Esophagus muscularis mucosa (tissue), 4 donors: ENCODE results near the gene GRM4. TPM values are rescaled to one million over a fixed set of nuclear protein-coding genes. Genes with fewer than 3 reads are reported as not detected.

ENCODE experiments used
- DNase-seq: peaks from one replicate; pipeline ENCODE4 v3.0.0-alpha.2; 2017; ENCODE audit errors: extremely low spot score
- H3K27ac ChIP-seq, 4 donors: fragments of 200-600 bp; sonication (generic); replicated peaks in 1 of 4; 1 replicate in 3 of 4; 2 replicates in 1 of 4; pipeline ENCODE4 v1.5.1; 2016 to 2019; ENCODE audit warnings: mild to moderate bottlenecking in 1 of 4
- H3K27me3 ChIP-seq, 4 donors: fragments of 200-600 bp; sonication (generic); one replicate each; pipeline versions ENCODE4 v1.5.1 to v1.6.0; 2016 to 2019
- H3K36me3 ChIP-seq, 4 donors: fragments of 200-600 bp; sonication (generic); one replicate each; pipeline ENCODE4 v1.5.1; 2016 to 2019
- H3K4me1 ChIP-seq, 4 donors: fragments of 200-600 bp; sonication (generic); one replicate each; pipeline ENCODE4 v1.5.1; 2016 to 2019
- H3K4me3 ChIP-seq, 4 donors: fragments of 200-600 bp; sonication (generic); 1 replicate in 2 of 4; 2 replicates in 2 of 4; pipeline ENCODE4 v1.5.1; 2016 to 2019; ENCODE audit warnings: mild to moderate bottlenecking in 4 of 4, moderate library complexity in 1 of 4
- H3K9me3 ChIP-seq, 4 donors: fragments of 200-600 bp; sonication (generic); 1 replicate in 3 of 4; 2 replicates in 1 of 4; pipeline ENCODE4 v1.5.1; 2016 to 2019
- CTCF ChIP-seq, 3 experiments: fragments of 200-600 bp in 2 of 3; fragments of 450-650 bp in 1 of 3; sonication (generic) in 2 of 3; IDR thresholded peaks; one replicate each; pipeline ENCODE4 v1.5.1; 2017 to 2019; ENCODE audit warnings: antibody characterized with exemption in 3 of 3, mild to moderate bottlenecking in 2 of 3, moderate library complexity in 1 of 3
- EP300 ChIP-seq: sonication (generic); formaldehyde crosslinking; IDR thresholded peaks from one replicate; pipeline ENCODE4 v1.6.1; 2017; ENCODE audit warnings: antibody characterized with exemption
- POLR2A ChIP-seq: fragments of 450-650 bp; IDR thresholded peaks from one replicate; pipeline ENCODE4 v1.6.1; 2017; ENCODE audit warnings: antibody characterized with exemption, moderate library complexity, mild to moderate bottlenecking, low read depth
- POLR2AphosphoS5 ChIP-seq, 2 donors: sonication (generic); formaldehyde crosslinking; IDR thresholded peaks; one replicate each; pipeline ENCODE4 v1.6.1; 2017; ENCODE audit warnings: antibody characterized with exemption in 2 of 2
- WGBS: methylation state at CpG from one replicate; pipeline ENCODE4 v1.1.5; 2018; 5-methylcytosine and 5-hydroxymethylcytosine counted together
- intact Hi-C: fragments of 100-400 bp; cut with DNase I; formaldehyde crosslinking; loops from one replicate; pipeline ENCODE4 v1.15.1; 2023
- total RNA-seq, 4 donors: library from RNA; depleted of rRNA; stranded (reverse); fragments of >200 nt; gene quantifications; one replicate each; pipeline versions ENCODE4 v1.1.0 to v1.2.1, GENCODE V29; 2016

Gene GRM4
- total RNA-seq, 4 donors from 2014 or later: not detected

GRCh38 chr6:33987531-33988021 is 158.3 kb downstream of the GRM4 start:
- Histone ChIP-seq H3K4me1 (no peaks in the 10 kb centered on the region), H3K36me3 (no peaks in the 10 kb centered on the region), H3K27me3 (peaks cover 0 to 66% (median 0%) of the 10 kb centered on the region in 4 donors), H3K27ac (no peak overlapping the region), H3K9me3 (no peaks in the 10 kb centered on the region), H3K4me3 (no peak overlapping the region)
- TF ChIP-seq EP300 (no peak), CTCF (IDR thresholded peaks at IDR 0.05) (no peak), POLR2A (no peak)
- WGBS: 84% methylated on average over 11 of the region's 13 CpGs
- DNase-seq: no peak
- intact Hi-C loops: no loop called here

GRCh38 chr6:33985947-33986346 is 159.9 kb downstream of the GRM4 start:
- no peak for DNase-seq
- intact Hi-C loops: no loop called here
- 82% methylated on average over 1 of the region's 1 CpG for WGBS

GRCh38 chr6:33985313-33985751 is 160.6 kb downstream of the GRM4 start:
- no peak for TF ChIP-seq POLR2A
- Histone ChIP-seq H3K27ac (no peak overlapping the region), H3K4me3 (no peak overlapping the region), H3K27me3 (peaks cover 0 to 53% (median 0%) of the 10 kb centered on the region in 4 donors), H3K9me3 (no peaks in the 10 kb centered on the region), H3K36me3 (no peaks in the 10 kb centered on the region), H3K4me1 (no peaks in the 10 kb centered on the region)
- intact Hi-C loops: no loop called here
- 74% methylated on average over 12 of the region's 14 CpGs for WGBS
- DNase-seq: no peak

More at GRCh38 chr6:33985947-33986346, 159.9 kb downstream of the GRM4 start:
- Histone ChIP-seq H3K27me3 (peaks cover 0 to 53% (median 0%) of the 10 kb centered on the region in 4 donors), H3K27ac (no peak overlapping the region), H3K9me3 (no peaks in the 10 kb centered on the region), H3K4me3 (no peak overlapping the region), H3K4me1 (no peaks in the 10 kb centered on the region), H3K36me3 (no peaks in the 10 kb centered on the region)
- TF ChIP-seq POLR2A (no peak), EP300 (no peak), CTCF (IDR thresholded peaks at IDR 0.05) (no peak), POLR2AphosphoS5 (IDR thresholded peaks at IDR 0.05) (no peak)

- intact Hi-C loops: no loop called here
- WGBS: 76% methylated on average over 21 of the region's 21 CpGs
- TF ChIP-seq POLR2AphosphoS5 (IDR thresholded peaks at IDR 0.05) (no peak), POLR2A (no peak), EP300 (no peak)
- Histone ChIP-seq H3K9me3 (no peaks in the 10 kb centered on the region), H3K36me3 (no peaks in the 10 kb centered on the region), H3K27me3 (peaks cover 0 to 46% (median 0%) of the 10 kb centered on the region in 4 donors), H3K4me1 (no peaks in the 10 kb centered on the region), H3K4me3 (no peak overlapping the region), H3K27ac (no peak overlapping the region)
- no peak for DNase-seq
Observed at GRCh38 chr6:33984466-33985312, 161.2 kb downstream of the GRM4 start.

- Histone ChIP-seq H3K9me3 (no peaks in the 10 kb centered on the region), H3K4me1 (no peaks in the 10 kb centered on the region), H3K36me3 (no peaks in the 10 kb centered on the region), H3K27ac (no peak overlapping the region), H3K27me3 (peaks cover 0 to 44% (median 0%) of the 10 kb centered on the region in 4 donors), H3K4me3 (no peak overlapping the region)
- TF ChIP-seq POLR2A: no peak
- no peak for TF ChIP-seq POLR2AphosphoS5 (IDR thresholded peaks at IDR 0.05)
- no peak for TF ChIP-seq EP300
- no peak for TF ChIP-seq CTCF (IDR thresholded peaks at IDR 0.05)
- no peak for DNase-seq
- intact Hi-C loops: no loop called here
- WGBS: 81% methylated on average over 7 of the region's 8 CpGs
Observed at GRCh38 chr6:33983721-33984465, 162.0 kb downstream of the GRM4 start.
